ENCODE data around the gene SIX6.

Gene SIX6

DNA sequence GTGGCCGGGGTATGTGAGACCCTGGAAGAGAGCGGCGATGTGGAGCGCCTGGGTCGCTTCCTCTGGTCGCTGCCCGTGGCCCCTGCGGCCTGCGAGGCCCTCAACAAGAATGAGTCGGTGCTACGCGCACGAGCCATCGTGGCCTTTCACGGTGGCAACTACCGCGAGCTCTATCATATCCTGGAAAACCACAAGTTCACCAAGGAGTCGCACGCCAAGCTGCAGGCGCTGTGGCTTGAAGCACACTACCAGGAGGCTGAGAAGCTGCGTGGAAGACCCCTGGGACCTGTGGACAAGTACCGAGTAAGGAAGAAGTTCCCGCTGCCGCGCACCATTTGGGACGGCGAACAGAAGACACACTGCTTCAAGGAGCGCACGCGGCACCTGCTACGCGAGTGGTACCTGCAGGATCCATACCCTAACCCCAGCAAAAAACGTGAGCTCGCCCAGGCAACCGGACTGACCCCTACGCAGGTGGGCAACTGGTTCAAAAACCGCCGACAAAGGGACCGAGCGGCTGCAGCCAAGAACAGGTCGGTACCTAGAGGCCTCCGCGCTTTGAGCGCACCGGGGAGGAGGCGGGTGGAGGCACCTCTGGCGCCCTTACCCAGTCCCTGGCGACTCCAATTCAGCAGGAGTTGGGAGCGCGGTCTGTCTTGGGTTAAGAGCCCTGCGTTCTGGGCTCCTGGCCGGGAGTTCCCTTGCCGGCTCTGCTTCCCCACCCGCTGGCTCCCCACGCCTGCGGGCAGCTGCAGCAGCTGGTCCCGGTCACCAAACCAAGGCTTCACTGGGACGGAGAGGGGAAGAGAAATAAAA lies 700 bp downstream of the SIX6 start:
- ATAC-seq (no peak), DNase-seq (no peak)
- Mint-ChIP-seq H3K27me3 (peaks cover 94% of the 10 kb centered on the region), H3K27ac (peak overlapping the region in 1 of 2 donors; percentile 27), H3K9me3 (no peaks in the 10 kb centered on the region), H3K4me1 (peaks cover 46% of the 10 kb centered on the region), H3K4me3 (peak overlapping the region; percentile 42 to 64)

DNA sequence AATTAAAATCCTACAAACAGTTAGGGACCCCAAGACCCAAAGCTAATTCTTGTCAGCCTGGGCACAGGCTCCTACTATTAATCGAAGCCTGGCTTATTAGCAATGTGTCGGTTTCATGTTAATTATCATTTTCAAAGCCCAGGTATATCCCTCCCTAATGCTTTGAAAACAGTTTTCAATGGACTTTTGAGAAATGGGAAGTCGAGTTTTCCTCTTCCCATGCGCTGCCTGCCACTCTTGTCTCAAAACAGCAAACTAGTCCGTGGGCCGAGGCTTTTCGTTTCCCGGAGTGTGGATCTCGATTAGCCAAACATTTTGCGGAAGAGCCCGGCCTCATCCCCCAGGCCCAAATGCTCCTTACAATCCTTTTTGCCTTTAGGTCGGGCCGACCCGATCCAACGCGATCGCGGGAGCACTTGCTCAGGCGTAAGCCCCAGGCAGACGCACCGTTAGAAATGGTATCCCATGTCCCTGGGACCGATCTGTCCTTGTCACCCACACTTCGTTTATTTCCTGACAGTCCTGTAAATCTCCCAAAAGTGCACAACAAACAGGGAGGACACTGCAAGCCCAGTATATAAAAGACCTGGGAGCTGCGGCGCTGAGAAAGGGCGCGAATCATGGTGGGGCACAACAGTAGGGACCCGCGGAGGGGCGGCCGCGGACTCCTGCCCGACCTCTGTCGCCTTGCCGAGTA lies 1.5 kb downstream of the SIX6 start:
- H3K4me1 Mint-ChIP-seq = peaks cover 50% of the 10 kb centered on the region
- H3K27me3 Mint-ChIP-seq = peaks cover 98% of the 10 kb centered on the region
- ATAC-seq (no peak), DNase-seq (no peak)
- H3K27ac Mint-ChIP-seq = no peak overlapping the region
- H3K4me3 Mint-ChIP-seq = peak overlapping the region; percentile 15 to 26
- no peaks in the 10 kb centered on the region for H3K9me3 Mint-ChIP-seq

DNA sequence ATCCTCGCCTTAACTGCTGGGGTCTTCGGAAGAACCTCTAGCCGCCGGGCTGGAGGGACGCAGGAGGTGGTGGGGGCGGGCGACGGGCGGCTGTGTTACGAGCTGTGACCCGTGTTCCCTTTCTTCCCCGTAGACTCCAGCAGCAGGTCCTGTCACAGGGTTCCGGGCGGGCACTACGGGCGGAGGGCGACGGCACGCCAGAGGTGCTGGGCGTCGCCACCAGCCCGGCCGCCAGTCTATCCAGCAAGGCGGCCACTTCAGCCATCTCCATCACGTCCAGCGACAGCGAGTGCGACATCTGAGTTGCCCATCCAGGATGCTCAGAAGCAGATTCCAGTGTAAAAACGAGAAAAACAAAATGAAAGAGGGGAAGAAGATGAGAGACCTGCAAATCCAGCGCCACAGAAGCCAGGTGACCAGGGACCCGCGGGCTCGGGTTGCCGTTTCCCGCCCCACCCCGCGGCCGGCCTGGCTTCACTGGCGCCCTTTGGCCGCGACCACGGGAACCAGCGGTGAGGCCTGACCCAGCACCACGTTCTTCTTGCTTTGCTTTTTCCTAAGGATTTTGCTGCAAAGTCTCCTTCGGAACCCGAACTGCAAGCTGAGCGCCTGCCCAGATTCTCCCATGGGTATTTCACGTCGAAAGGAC lies 2.1 kb downstream of the SIX6 start:
- Mint-ChIP-seq H3K4me1 (peaks cover 53% of the 10 kb centered on the region), H3K4me3 (peak overlapping the region; percentile 24 to 73), H3K27me3 (peaks cover 98% of the 10 kb centered on the region), H3K9me3 (no peaks in the 10 kb centered on the region), H3K27ac (no peak overlapping the region)
- DNase-seq (no peak), ATAC-seq (no peak)

DNA sequence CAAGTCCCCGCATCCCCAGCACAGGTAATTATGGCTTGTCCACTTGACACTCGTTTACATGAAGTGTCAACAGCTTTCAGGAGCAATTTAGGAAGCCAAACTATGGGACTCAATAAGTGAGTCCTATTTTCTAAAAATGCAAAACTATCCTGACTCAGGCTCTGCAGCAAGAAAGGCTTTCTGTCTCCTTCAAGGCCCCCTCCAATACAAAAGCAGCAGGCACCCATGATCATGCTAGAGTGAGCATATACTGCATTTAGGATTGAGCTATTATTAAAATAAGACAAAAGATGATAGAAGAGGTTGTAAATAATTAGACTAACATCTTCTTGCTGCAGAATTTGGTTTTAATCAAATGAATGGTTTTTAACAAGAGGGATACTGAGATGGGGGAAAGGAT lies 3.2 kb downstream of the SIX6 start:
- H3K4me1 Mint-ChIP-seq = peaks cover 48% of the 10 kb centered on the region
- H3K9me3 Mint-ChIP-seq = no peaks in the 10 kb centered on the region
- ATAC-seq (no peak), DNase-seq (no peak)
- peaks cover 98% of the 10 kb centered on the region for H3K27me3 Mint-ChIP-seq
- H3K27ac Mint-ChIP-seq = no peak overlapping the region
- no peak overlapping the region for H3K4me3 Mint-ChIP-seq

DNA sequence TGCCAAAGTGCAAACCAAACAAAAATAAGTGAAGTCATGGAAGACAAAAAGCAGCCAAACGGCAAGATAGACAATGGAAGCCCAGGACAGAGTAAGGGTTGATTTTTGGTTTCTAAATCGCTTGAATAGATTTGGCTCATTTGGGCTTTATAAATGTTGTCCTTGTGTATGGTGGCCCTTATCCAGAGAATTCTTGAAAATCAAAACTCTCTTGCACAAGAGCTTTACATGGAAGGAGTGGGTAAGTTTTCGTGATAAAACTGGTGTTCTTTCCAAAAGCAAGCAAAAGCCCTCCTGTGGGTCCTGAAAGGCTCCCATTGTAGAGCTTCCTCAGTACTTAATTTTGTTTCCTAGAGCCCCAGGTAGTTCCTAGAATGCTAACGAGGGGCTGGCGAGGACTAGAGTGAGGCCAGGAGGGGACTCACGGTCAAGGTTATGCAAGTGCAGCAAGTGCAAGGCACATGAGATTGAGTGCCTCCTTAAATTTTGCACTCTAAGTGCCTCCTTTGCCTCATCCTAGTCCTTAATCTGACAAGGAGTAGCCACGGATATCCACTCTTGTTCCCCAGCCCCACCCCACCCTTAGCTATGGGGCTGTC lies 4.1 kb downstream of the SIX6 start:
- H3K4me3 Mint-ChIP-seq = no peak overlapping the region

DNA sequence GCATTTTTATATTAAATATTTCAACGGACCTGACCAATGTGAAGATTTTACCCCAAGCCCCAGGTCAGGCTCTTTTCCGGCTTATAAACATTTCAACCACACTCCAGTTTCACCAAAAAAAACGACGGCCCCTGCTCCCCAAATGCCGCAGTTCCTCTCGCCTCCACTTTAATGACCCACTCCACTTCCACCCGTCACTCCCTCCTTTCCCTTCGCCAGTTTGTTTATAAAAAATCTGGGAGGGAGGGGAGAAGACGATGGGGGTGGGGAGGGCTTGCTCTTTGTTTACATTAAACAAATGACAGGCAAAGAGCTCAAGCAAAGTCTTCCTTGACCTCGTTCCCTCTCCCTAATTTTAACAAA lies 5.4 kb downstream of the SIX6 start:
- no peak for ATAC-seq
- Mint-ChIP-seq H3K4me1 (peaks cover 38% of the 10 kb centered on the region), H3K27me3 (peaks cover 80% of the 10 kb centered on the region), H3K27ac (no peak overlapping the region), H3K9me3 (no peaks in the 10 kb centered on the region), H3K4me3 (peak overlapping the region; percentile 73 to 78)
- no peak for DNase-seq

More for the DNA sequence above, 4.1 kb downstream of the SIX6 start:
- ATAC-seq (no peak), DNase-seq (no peak)
- Mint-ChIP-seq H3K9me3 (no peaks in the 10 kb centered on the region), H3K27ac (no peak overlapping the region), H3K4me1 (peaks cover 43% of the 10 kb centered on the region), H3K27me3 (peaks cover 93% of the 10 kb centered on the region)

DNA sequence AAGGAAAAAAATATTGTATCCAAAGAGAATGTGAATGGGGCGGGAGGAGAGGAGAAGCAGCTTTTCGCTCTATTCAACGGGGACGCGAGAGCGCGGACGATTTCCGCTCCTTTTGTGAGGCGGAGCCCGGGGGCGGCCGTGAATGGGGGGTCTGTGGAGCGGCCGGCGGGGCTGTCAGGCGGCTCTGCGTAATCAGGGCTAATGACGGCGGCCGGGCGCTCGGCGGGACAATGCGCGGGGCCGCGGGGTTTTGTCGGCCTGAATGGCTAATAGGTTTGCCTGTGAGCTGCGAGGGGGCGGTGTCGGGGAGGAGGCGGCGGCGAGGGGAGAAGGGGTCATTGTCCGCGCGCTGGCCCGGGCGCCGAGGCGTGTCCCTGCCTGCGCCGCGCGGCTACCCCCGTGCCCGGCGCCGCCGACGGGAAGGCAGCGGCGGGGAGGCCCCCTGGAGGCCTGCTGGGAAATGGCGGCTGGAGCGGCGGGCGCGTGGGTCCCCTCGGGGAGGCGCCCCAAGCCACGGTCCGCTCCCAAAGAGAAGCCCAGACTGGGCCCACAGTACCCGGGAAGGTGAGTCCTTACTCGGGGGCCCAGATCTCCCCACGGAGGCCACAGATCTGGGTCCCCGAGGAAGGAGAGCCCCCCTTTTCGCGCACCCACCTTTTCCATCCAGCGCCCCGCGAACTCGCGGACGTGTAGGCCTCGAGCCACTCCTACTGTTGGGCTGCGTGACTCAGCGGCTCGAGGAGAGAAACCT lies 6.0 kb downstream of the SIX6 start:
- H3K27me3 Mint-ChIP-seq = peaks cover 75% of the 10 kb centered on the region
- no peaks in the 10 kb centered on the region for H3K9me3 Mint-ChIP-seq
- peaks cover 32% of the 10 kb centered on the region for H3K4me1 Mint-ChIP-seq
- no peak overlapping the region for H3K27ac Mint-ChIP-seq
- DNase-seq = peak in 1 of 2 donors; percentile 36
- peak overlapping the region; percentile 73 to 78 for H3K4me3 Mint-ChIP-seq
- ATAC-seq = peak; percentile 81

DNA sequence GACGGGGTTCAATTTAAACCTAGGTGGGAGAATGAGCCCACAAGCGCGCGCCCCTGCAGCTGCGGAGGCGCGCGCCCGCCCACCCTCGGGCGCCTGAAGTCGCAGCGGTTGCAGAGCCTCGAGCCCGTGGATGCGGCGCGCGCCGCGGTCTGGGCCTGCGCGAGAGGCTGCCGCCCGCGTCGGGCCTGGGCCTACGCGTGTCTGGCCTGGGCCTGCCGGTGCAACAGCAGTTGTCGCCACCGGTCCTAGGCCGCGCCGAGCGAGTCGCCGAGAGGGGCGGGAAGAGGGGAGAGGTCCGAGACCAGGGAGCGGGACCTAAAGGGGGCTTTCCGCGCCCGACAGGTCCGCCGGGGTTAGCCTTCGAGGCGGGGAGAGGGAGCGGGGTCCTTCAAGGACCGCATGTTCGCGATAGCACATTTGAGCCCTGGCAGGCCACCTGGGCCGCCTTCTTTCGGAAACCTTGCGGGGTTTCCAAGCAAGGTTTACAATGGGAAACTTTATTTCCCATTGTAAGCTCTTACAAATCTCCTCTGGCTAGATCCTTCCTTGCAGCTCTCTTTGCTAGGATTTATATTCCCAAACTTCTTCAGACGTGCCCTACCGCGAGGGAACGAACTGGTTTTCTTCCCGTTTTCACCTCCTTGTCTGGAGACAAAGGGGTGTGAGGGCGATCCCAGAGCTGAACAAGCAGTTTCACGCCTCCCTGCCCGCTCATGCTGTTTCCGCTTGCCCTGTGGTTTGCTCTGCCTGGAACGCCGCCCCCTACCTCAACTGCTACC lies 6.8 kb downstream of the SIX6 start:
- DNase-seq = no peak
- Mint-ChIP-seq H3K27me3 (peaks cover 72% of the 10 kb centered on the region), H3K27ac (peak overlapping the region in 1 of 2 donors; percentile 51), H3K4me3 (peak overlapping the region; percentile 73 to 78), H3K4me1 (peaks cover 24% of the 10 kb centered on the region), H3K9me3 (no peaks in the 10 kb centered on the region)
- peak; percentile 67 for ATAC-seq

DNA sequence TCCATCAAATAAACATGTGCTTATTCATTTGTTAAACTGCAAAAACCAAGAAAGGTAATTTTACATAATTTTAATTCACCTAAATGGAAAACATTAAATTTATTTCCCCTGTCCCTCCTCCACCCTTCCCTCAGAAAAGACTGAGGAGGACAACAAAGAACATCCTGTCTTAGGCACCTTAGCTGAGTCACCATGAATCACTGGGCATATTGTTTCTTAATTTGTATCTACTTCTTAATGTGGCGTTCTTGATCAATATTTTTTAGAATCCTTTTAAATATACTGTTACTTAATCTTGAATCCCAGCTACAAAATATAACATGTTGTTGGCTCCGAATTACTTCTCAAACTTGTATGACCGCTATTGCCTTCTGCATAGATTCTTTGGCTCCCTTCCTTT lies 23.5 kb downstream of the SIX6 start:
- H3K27me3 Mint-ChIP-seq = peaks cover 19% of the 10 kb centered on the region
- H3K4me3 Mint-ChIP-seq = no peak overlapping the region
- no peak for ATAC-seq
- no peaks in the 10 kb centered on the region for H3K4me1 Mint-ChIP-seq
- H3K9me3 Mint-ChIP-seq = peaks cover 0 to 6% of the 10 kb centered on the region in 2 donors
- H3K27ac Mint-ChIP-seq = no peak overlapping the region
- no peak for DNase-seq

DNA sequence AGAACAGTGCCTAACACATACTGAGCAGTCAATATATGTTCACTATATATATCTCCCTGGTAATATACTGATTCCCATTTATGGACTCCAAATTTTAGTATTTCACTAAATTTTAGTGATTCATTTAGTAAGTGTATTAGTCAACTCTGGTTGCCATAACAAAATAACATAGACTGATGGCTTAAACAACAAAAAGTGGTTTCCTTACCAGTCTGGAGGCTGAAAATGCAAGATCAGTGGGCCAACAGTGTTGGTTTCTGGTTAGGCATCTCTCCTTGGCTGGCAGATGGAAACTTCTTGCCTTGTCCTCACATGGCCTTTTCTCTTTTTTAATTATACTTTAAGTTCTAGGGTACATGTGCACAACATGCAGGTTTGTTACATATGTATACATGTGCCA lies 28.7 kb downstream of the SIX6 start:
- ATAC-seq = no peak
- no peaks in the 10 kb centered on the region for H3K4me1 Mint-ChIP-seq

DNA sequence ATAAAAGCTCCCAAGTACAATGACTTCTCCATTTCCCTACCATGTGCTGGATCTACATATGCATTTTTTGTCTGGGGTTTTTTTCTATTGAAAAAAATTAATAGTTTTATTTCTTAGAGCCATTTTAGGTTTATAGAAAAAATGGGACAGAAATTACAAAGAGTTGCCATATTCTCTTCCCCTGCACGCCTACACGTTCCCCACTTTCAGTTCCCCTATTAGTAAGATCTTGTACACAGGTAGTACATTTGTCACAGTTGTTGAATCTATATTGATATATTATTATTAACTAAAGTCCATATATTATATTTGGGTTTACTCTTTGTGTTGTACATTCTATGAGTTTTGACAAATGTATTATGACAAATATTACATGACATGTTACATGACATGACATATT lies 35.7 kb downstream of the SIX6 start:
- H3K27me3 Mint-ChIP-seq = peaks cover 41% of the 10 kb centered on the region
- no peak for ATAC-seq
- no peak overlapping the region for H3K4me3 Mint-ChIP-seq
- no peak for DNase-seq
- H3K4me1 Mint-ChIP-seq = no peaks in the 10 kb centered on the region
- H3K27ac Mint-ChIP-seq = no peak overlapping the region
- peaks cover 29 to 35% of the 10 kb centered on the region in 2 donors for H3K9me3 Mint-ChIP-seq

More for the DNA sequence above, 28.7 kb downstream of the SIX6 start:
- Mint-ChIP-seq H3K27ac (no peak overlapping the region), H3K27me3 (peaks cover 8% of the 10 kb centered on the region), H3K9me3 (peaks cover 11 to 15% of the 10 kb centered on the region in 2 donors), H3K4me3 (no peak overlapping the region)
- DNase-seq = no peak

DNA sequence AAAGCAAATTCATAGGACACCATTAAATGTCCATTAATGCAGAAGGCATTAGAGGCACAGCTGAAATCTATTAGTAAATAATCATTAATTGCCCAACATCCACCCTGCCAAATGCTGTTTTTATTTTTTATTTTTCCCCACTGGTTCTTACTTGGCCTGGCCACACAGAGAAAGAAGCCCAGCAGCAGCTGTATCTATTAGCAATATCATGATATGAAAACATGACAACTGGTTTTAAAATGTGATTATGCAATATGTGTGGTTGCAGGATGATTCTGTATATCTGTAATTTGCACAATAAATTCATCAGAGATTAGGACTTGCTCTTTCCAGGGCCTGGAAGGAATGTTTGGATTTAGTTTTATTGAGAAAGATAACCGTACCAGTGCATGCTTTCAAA lies 44.9 kb downstream of the SIX6 start:
- ATAC-seq (no peak), DNase-seq (no peak)
- Mint-ChIP-seq H3K9me3 (peaks cover 2 to 4% of the 10 kb centered on the region in 2 donors), H3K4me3 (no peak overlapping the region), H3K27ac (no peak overlapping the region), H3K27me3 (peaks cover 38% of the 10 kb centered on the region), H3K4me1 (no peaks in the 10 kb centered on the region)

DNA sequence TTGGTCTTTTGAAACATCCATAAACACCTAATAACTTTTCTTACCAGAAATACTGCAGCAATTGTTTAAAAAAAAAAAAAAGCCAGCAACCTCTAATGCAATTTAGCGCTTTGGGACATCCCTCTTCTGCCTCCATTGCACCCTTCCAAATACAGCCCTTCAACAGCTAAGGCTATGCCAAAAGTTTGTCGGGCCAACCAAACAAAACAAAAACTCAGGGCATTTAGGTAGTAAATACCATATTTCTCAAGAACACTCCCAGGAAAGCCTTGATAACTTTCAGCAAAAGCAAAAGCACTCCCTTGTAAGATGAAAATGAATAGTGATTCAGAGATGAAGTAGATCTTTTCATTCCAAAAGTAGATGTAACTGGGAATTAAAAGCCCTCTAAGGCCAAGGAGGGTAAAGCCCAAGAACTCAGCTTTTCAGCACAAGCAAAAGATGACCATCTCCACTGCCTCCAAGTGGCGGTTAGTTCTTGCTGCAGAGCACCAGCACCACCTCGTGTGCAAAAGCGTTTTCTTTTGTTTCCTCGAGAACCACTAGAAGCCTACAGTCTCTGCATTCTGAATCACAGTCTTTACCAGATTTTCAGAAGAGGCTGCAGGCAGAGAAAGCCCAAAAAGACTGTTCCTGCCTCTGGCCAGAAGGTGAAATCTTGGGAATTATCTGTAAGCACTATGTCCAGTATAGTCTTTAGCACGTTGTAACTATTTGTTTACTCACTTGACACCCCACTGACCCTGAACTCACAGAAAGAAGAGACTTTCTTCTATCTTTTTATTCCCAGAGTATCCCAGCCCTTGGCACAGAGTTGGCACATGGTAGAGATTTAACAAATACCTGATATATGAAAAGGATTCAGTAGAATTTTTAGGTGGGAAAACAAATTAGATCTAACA lies 53.1 kb downstream of the SIX6 start:
- DNase-seq (peak; percentile 20 to 22), ATAC-seq (peak; percentile 74)
- Mint-ChIP-seq H3K4me3 (no peak overlapping the region), H3K27me3 (peaks cover 7% of the 10 kb centered on the region), H3K27ac (no peak overlapping the region), H3K9me3 (no peaks in the 10 kb centered on the region), H3K4me1 (no peaks in the 10 kb centered on the region)

Data from stimulated activated naive CD8-positive, alpha-beta T cell treated with anti-CD3 and anti-CD28 coated beads, Interleukin-15, amount 100 ng/mL, for 72 hours (primary cell).